GM21529 (cell line): ENCODE results near the gene ARHGEF40.
A peak's percentile ranks its signal among the peaks of the same experiment; 100 is the strongest.

Experiments used
- ATAC-seq: cut with Tn5 transposase; IDR thresholded peaks from one replicate; pipeline ENCODE4 v1.9.1; 2021; ENCODE audit not compliant: unreplicated experiment

ARHGEF40 gene

GRCh38 chr14:21058903-21059302, 11.2 kb upstream of the ARHGEF40 start:
- ATAC-seq: no peak

- ATAC-seq: no peak
Measured at GRCh38 chr14:21059842-21060613, 10.1 kb upstream of the ARHGEF40 start.

DNA sequence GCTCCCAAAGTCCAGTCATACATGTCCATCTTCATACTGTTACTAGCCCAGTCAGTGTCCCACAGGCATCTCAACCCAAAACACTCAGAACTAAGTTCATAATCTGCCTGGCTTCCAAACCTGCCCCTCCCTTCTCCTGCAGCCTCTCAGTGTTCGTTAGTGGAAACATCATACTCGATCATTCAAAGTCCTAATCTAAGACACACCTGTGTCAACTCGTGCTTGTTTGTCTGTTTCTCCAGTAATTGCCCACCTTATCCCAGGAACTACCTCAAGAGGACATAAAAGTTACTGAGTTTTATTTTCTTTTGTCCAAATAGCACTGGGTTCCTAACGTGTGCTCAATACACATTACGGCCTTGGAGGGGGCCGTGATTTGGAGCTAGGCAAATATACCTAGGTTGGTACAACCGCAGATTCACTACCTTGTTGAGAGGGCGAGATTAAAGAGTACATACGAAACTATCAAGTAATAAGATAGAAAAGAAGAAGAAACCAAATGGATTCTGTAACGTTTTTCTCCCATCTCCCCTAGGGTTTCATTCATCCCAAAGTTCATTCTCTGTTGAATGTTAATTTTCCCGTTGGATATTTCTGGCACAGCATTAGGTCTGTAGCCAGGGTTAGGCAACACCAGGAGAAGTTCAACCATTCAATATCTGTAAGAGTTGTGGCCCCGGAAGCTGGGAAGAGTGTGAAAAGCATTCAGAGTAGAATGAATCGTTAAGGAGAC, 9.3 kb upstream of the ARHGEF40 start:
- no peak for ATAC-seq

DNA sequence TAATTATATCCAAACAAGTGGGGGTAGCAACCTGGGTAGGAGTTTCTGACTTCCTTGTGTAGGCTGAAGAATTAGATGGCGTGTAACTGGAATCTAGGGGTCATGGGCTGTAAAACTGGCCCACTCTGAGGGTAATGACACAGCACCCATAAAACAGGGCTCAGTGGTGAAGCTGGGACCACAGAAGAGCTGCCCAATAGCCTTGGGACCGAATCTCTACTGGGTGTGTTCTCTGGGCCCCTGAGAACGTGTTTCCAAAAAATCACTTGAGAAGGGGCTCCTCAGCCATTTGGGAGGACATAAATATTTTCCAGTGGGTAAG, 8.8 kb upstream of the ARHGEF40 start:
- ATAC-seq: no peak

- no peak for ATAC-seq
Measured at GRCh38 chr14:21063479-21063878, 6.6 kb upstream of the ARHGEF40 start.

DNA sequence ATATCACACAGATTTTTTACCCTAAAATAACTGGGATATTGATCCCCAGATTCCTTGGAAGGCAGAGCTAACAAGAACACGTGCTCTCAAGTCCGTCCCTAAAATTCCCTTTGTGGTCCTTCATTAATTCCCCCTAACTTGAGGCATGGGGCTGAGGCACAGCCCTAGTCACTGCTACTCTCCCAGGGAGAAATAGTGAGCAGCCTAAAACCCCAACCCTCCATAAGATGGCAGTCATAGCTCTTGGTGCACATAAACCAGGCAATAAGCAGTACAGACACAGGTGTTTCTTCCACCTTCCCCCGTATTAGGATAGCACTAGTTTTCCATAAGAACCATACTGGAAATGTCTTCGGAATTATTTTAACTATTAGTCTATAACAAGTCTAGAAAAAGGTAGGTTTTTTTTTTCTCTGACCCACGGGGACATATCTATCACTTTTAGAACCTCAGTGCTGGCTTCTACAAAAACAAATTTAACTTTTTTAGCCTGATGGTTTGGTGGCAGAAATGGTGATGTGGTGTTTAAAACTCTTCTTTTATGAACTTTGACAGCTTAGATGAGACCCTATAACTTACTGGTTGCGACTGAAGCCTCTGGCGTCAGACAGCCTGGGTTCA, 3.1 kb upstream of the ARHGEF40 start:
- no peak for ATAC-seq

DNA sequence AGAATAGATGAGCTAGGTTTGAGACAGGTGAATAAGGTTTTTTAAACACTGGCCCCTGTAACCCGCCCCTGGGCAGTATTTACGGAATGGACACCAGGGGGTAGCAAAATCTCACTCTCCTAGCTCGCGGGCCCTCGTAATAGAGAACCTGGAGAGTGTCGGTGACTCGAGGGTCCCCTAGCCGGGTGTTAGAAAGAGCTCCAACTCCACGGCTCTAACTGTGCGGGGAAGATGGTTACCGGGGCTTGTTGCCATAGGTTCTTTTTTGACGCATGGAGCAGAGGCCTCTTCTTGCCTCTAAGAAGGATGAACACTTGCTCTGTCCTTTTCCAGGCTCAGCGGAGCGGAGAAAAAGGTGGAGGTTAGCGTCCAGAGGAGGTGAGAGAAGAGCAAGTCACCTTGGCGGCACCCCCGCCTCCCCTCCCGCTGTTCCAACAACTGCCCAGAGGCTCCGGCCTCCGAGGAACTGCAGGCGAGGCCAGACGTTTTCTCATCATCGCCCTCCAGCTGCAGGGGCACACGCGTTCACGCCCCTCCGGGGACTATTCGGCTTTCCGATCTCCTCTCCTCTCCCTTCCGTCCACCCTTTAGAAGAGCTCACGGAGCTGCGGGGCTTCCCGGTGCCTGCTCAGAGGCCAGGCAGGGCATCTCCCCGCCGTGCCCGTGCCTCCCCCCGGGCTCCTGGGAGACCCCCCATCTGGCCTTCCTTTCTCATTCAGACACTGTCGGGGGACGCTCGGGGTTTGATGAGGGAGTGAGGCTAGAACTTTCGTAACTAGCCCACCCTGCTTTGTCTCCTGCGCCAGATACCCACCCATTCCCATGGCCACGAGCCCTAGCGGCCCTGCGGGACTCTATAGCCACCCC, 1.4 kb upstream of the ARHGEF40 start:
- ATAC-seq: no peak

- ATAC-seq: no peak
Measured at GRCh38 chr14:21069388-21070082, 569 bp upstream of the ARHGEF40 start.

DNA sequence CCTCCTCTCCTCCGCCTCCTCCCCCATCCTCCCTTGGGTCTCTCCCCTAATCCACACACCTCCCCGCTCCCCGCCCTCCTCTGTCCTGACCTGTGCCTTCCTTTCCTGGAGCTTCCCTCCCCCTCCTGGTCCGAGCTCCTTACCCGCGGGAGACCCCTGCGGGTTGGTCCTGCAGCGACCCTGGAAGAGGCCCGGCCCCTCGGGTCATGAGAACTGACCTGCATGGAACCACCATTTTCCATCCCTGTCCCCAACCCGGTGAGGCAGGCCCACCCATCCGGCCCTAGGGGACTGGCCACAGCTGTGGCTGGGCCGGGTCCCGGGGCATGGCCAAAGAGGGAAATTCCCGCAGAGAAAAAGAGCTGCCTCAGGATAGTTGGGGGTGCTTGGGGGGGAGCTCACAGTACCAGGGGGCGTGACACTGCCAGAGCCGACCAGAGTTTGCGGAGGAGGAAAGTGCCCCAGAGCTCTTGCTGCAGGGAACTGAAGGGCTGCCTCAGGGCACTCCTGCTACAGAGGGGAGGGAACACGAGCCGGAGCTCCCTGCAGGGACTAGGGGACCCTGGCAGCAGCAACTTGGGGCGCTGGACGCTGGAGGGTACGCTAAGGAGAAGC, 613 bp downstream of the ARHGEF40 start:
- ATAC-seq: no peak

DNA sequence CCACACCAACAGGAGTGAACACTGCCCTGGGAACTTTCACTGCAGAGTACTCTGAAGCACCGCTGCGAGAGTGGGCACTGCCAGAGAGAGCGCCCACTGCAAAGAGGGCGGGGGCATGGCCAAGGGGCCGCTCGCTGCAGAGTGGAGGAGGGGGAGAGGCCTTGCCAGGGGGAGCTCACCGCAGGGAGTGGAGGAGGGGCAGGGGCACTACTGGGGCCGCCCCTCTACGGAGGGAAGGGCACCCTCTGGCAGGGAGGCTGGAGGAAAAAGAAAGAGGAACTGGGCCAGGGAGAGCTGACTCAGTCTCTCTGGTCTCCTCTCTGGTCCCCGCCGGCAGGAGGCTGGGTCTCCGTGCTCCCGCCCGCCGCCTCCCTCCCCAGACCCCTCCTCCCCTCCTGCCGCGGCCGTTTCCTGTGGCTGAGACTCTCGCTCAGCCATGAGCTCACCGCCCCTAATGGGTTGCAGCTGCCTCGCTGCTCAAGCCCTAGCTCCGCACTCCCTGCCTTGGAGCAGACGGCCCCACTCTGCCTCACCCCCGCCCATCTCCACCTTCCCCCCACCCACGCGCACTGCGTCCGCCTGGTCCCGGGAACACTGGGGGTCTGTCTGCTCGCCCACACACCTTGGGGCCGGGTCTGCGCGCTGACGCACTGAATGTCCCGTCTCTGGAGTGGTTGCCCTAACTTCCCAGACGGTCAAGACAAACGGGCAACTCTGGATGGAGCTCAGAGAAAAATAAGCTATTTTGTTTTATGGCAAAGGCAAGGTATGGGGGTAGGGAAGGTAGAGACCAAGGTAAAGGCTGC, 1.3 kb downstream of the ARHGEF40 start:
- ATAC-seq: peak; percentile 81

DNA sequence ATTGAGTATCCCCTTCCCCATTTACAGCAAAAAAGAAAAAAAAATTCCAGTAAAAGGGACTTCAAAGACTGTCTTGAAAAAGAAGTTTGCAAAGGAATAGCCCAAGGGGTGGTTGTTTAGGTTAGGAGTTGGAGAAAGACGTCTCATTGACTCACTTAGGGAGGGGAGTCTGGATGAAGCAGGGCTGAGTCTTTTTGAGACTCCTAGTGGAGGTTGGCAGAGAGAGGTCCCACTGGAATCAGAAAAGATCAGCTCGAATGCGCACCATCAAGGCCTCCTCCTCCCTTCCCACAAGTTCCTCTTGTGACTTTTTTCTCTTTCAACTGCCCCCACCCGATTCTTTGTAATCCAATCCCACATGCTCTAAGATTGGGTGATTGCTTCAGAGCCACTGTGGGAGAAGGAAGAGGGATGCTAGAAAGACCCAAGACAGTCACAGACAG, 1.9 kb downstream of the ARHGEF40 start:
- no peak for ATAC-seq

GRCh38 chr14:21072781-21073339, 2.8 kb downstream of the ARHGEF40 start:
- no peak for ATAC-seq

DNA sequence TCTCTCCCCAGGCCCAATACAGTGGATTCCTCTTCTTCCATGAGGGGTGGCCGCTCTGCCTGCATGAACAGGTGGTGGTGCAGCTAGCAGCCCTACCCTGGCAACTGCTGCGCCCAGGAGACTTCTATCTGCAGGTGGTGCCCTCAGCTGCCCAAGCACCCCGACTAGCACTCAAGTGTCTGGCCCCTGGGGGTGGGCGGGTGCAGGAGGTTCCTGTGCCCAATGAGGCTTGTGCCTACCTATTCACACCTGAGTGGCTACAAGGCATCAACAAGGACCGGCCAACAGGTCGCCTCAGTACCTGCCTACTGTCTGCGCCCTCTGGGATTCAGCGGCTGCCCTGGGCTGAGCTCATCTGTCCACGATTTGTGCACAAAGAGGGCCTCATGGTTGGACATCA, 3.8 kb downstream of the ARHGEF40 start:
- no peak for ATAC-seq

- ATAC-seq: no peak
Measured at GRCh38 chr14:21074398-21075272, 4.5 kb downstream of the ARHGEF40 start.

DNA sequence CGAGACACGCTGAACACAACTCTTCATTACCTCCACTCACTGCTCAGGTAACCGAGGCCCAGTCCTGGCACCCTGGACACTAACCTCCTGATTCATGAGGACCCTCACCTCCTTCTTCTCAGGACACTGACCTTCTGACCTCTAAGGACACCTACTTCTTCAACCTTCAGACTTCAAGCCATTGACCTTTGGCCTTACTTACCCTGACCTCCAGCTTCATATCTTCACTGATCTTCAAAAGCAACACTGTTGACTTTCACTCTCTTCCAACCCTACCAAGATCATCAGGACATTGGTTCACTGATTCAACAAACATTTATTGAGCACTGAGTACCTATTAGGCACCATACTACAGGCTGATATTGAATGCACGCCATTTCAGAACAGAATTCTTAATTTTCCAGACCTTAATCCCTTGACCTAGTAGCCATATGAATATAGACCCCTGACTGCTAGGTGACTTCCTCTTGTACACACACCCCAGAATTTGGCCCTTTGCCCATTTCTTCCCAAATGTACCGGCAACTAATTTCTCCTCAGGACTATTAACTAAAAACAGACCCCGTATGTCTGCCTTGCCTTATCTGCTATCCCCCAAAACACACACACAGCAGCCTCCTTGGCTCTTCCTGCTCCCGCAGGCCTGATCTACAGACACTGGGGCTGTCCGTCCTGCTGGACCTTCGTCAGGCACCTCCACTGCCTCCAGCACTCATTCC, 5.8 kb downstream of the ARHGEF40 start:
- no peak for ATAC-seq

DNA sequence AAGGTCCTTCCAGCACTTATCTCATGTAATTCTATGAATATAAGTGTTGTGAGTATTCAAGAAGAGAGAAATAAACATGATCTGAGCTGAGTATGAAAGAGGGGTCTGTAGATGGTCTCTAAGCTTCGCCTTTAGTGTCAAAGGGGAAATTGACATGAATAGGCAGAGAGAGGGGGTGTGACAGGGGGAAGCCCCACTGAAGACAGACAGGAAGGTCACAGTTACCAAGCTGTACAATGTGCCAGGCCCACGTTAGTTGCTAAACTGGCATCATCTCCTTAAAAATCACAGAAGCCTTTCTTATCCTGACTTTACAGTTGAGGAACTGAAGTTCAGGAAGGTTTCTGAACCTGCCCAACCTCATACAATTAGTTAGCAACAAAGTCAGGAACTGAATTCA, 7.6 kb downstream of the ARHGEF40 start:
- no peak for ATAC-seq

GRCh38 chr14:21078287-21078686, 8.2 kb downstream of the ARHGEF40 start:
- no peak for ATAC-seq
